GM23338 (cell line): ENCODE measurements around the gene KLHDC8B. TPM values are rescaled to one million over a fixed set of nuclear protein-coding genes. Genes with fewer than 3 reads are reported as not detected.

ENCODE experiments used
- ATAC-seq: fragments of 200-7000 bp; cut with Tn5 transposase; 3 replicates; pipeline ENCODE4 v1.9.1; 2020
- DNase-seq: peaks from one replicate; pipeline ENCODE4 v3.0.0-alpha.2; 2015; ENCODE audit warnings: low spot score
- H2AFZ ChIP-seq: fragments of 200-600 bp; sonication (generic); 2 replicates; pipeline ENCODE4 v1.8.0; 2016; ENCODE audit warnings: antibody characterized with exemption, mild to moderate bottlenecking, moderate library complexity
- H3F3A ChIP-seq: fragments of 200-600 bp; sonication (generic); replicated peaks from 2 replicates; pipeline ENCODE4 v1.8.0; 2017; ENCODE audit warnings: antibody characterized with exemption, mixed run types, low read depth
- H3K27ac ChIP-seq: fragments of 200-600 bp; sonication (generic); 2 replicates; pipeline ENCODE4 v1.6.1; 2016; ENCODE audit warnings: low read depth
- H3K27me3 ChIP-seq: fragments of 200-600 bp; sonication (generic); 2 replicates; pipeline ENCODE4 v1.8.0; 2016; ENCODE audit warnings: mild to moderate bottlenecking, mixed run types, moderate library complexity; ENCODE audit not compliant: insufficient read depth
- H3K36me3 ChIP-seq: fragments of 200-600 bp; sonication (generic); 2 replicates; pipeline ENCODE4 v1.8.0; 2016; ENCODE audit warnings: mild to moderate bottlenecking; ENCODE audit not compliant: insufficient read depth
- H3K4me1 ChIP-seq: fragments of 200-600 bp; sonication (generic); 2 replicates; pipeline ENCODE4 v1.8.0; 2016; ENCODE audit warnings: mild to moderate bottlenecking, moderate library complexity; ENCODE audit not compliant: insufficient read depth
- H3K4me2 ChIP-seq: fragments of 200-600 bp; sonication (generic); 2 replicates; pipeline ENCODE4 v1.7.1; 2017; ENCODE audit warnings: mixed run types
- H3K4me3 ChIP-seq: fragments of 200-600 bp; sonication (generic); 2 replicates; pipeline ENCODE4 v1.6.1; 2016; ENCODE audit warnings: mixed run types
- H3K79me2 ChIP-seq: fragments of 200-600 bp; sonication (generic); replicated peaks from 2 replicates; pipeline ENCODE4 v1.8.0; 2017; ENCODE audit warnings: mild to moderate bottlenecking; ENCODE audit not compliant: insufficient read depth
- H3K9me2 ChIP-seq: fragments of 200-600 bp; sonication (generic); 2 replicates; pipeline ENCODE4 v1.8.0; 2017; ENCODE audit not compliant: insufficient read depth
- H4K20me1 ChIP-seq: fragments of 200-600 bp; sonication (generic); replicated peaks from 2 replicates; pipeline ENCODE4 v1.8.0; 2017; ENCODE audit warnings: mild to moderate bottlenecking; ENCODE audit not compliant: insufficient read depth
- H3K27ac Mint-ChIP-seq: 2 replicates; pipeline ENCODE4 v1.8.0; 2020; ENCODE audit warnings: inconsistent platforms, mild to moderate bottlenecking, moderate library complexity, mixed read lengths
- H3K27me3 Mint-ChIP-seq: 3 replicates; pipeline ENCODE4 v1.8.0; 2022; ENCODE audit warnings: low read depth, mild to moderate bottlenecking, moderate library complexity, mixed read lengths, inconsistent platforms; ENCODE audit not compliant: insufficient read depth, poor library complexity
- H3K36me3 Mint-ChIP-seq: 3 replicates; pipeline ENCODE4 v1.8.0; 2021; ENCODE audit warnings: low read depth, mild to moderate bottlenecking, inconsistent platforms, moderate library complexity, mixed read lengths
- H3K4me1 Mint-ChIP-seq: 3 replicates; pipeline ENCODE4 v1.8.0; 2020; ENCODE audit warnings: mild to moderate bottlenecking, inconsistent platforms, mixed read lengths
- H3K4me3 Mint-ChIP-seq: 3 replicates; pipeline ENCODE4 v1.8.0; 2021; ENCODE audit warnings: moderate library complexity, mild to moderate bottlenecking, inconsistent platforms, mixed read lengths
- H3K9me3 Mint-ChIP-seq: 3 replicates; pipeline ENCODE4 v1.8.0; 2020; ENCODE audit warnings: moderate library complexity, mild to moderate bottlenecking, inconsistent platforms, mixed read lengths
- CREB1 ChIP-seq: fragments of 250-450 bp; sonication (Bioruptor Pico); IDR thresholded peaks from 2 replicates; pipeline ENCODE4 v1.5.0; 2020; ENCODE audit warnings: low read depth, mild to moderate bottlenecking, moderate library complexity
- CTCF ChIP-seq, 2 experiments: fragments of 200-600 bp in 1 of 2; sonication (generic) in 1 of 2; conservative IDR thresholded peaks; 2 replicates each; pipeline versions ENCODE4 v1.5.1 to v1.6.1; 2016 to 2017; ENCODE audit warnings: antibody characterized with exemption in 2 of 2, low read depth in 2 of 2, mild to moderate bottlenecking in 2 of 2, moderate library complexity in 1 of 2
- ETS1 ChIP-seq: IDR thresholded peaks from 2 replicates; pipeline ENCODE4 v1.6.1; 2016; ENCODE audit warnings: antibody characterized with exemption
- EZH2 ChIP-seq: fragments of 200-600 bp; sonication (generic); IDR thresholded peaks from one replicate; pipeline ENCODE4 v1.8.0; 2017; ENCODE audit warnings: antibody characterized with exemption, mild to moderate bottlenecking, low read depth; ENCODE audit not compliant: unreplicated experiment
- EZH2phosphoT487 ChIP-seq: fragments of 200-600 bp; sonication (generic); IDR thresholded peaks from one replicate; pipeline ENCODE4 v1.8.1; 2018; ENCODE audit warnings: antibody characterized with exemption; ENCODE audit not compliant: unreplicated experiment
- JUNB ChIP-seq: IDR thresholded peaks from one replicate; pipeline ENCODE4 v1.6.1; 2016; ENCODE audit warnings: antibody characterized with exemption; ENCODE audit not compliant: unreplicated experiment
- NANOG ChIP-seq: IDR thresholded peaks from 2 replicates; pipeline ENCODE4 v1.6.1; 2016; ENCODE audit warnings: antibody characterized with exemption, borderline replicate concordance
- POLR2AphosphoS5 ChIP-seq: IDR thresholded peaks from 2 replicates; pipeline ENCODE4 v1.6.1; 2016; ENCODE audit warnings: antibody characterized with exemption, low read depth
- REST ChIP-seq: IDR thresholded peaks from one replicate; pipeline ENCODE4 v1.6.1; 2018; ENCODE audit warnings: antibody characterized with exemption; ENCODE audit not compliant: unreplicated experiment
- STAT1 ChIP-seq: IDR thresholded peaks from one replicate; pipeline ENCODE4 v1.6.1; 2016; ENCODE audit warnings: antibody characterized with exemption; ENCODE audit not compliant: unreplicated experiment
- ZNF114 ChIP-seq: fragments of 250-450 bp; sonication (Bioruptor Pico); IDR thresholded peaks from 2 replicates; pipeline ENCODE4 v1.5.0; 2020; ENCODE audit warnings: mild to moderate bottlenecking, moderate library complexity
- ZNF331 ChIP-seq: fragments of 250-450 bp; sonication (Bioruptor Pico); IDR thresholded peaks from 2 replicates; pipeline ENCODE4 v1.5.0; 2020; ENCODE audit warnings: low read depth, mild to moderate bottlenecking, moderate library complexity
- ZNF462 ChIP-seq: fragments of 250-450 bp; sonication (Bioruptor Pico); IDR thresholded peaks from 2 replicates; pipeline ENCODE4 v1.5.0; 2020; ENCODE audit warnings: mild to moderate bottlenecking, moderate library complexity
- polyA plus RNA-seq: library from polyadenylated mRNA; unstranded; fragments of >200 nt; fragmentation: Nextera tagmentation; extraction: Ambion mirVana; gene quantifications from 2 replicates; pipeline ENCODE4 v1.2.1, GENCODE V29; 2016
- total RNA-seq: library from RNA; depleted of rRNA; stranded (reverse); fragments of >200 nt; shearing (Covaris generic); gene quantifications from 2 replicates; pipeline ENCODE4 v1.2.3, GENCODE V29; 2014

Gene KLHDC8B
- total and polyA plus RNA-seq, 2 experiments from 2014 or later, result 4.7 to 11.1 TPM

GRCh38 chr3:49219132-49219531 lies 47.7 kb downstream of the KLHDC8B start:
- ATAC-seq (no peak), DNase-seq (no peak)
- TF ChIP-seq NANOG (no peak), ZNF462 (no peak), CREB1 (no peak), POLR2AphosphoS5 (no peak), JUNB (no peak), EZH2phosphoT487 (no peak), CTCF (conservative IDR thresholded peaks at IDR 0.05; ENCODE audit: low read depth in 2 of 2) (no peak), STAT1 (no peak), ZNF114 (CRISPR knock-in tag) (no peak), EZH2 (no peak), REST (no peak), ZNF331 (CRISPR knock-in tag) (no peak), ETS1 (no peak)
- Histone ChIP-seq H3K4me3 (no peak overlapping the region), H3K27ac (no peak overlapping the region), H3K27me3 (no peaks in the 10 kb centered on the region), H3K36me3 (no peaks in the 10 kb centered on the region; the same call in 1 of the 2 replicates), H3K4me1 (no peaks in the 10 kb centered on the region), H3K79me2 (no peaks in the 10 kb centered on the region), H3K4me2 (no peak overlapping the region), H3F3A (no peaks in the 10 kb centered on the region), H2AFZ (no peak overlapping the region), H4K20me1 (no peaks in the 10 kb centered on the region), H3K9me2 (no peaks in the 10 kb centered on the region)
- H3K4me1 Mint-ChIP-seq, result no peaks in the 10 kb centered on the region
- H3K9me3 Mint-ChIP-seq, result peaks cover 54% of the 10 kb centered on the region
- peaks cover 5% of the 10 kb centered on the region for H3K36me3 Mint-ChIP-seq
- no peak overlapping the region for H3K27ac Mint-ChIP-seq
- H3K4me3 Mint-ChIP-seq, result no peak overlapping the region
- H3K27me3 Mint-ChIP-seq, result peaks cover 13% of the 10 kb centered on the region
